Upper lobe of left lung (tissue), 6 donors: Measurements from ENCODE around the gene GNB1L. TPM values are rescaled to one million over a fixed set of nuclear protein-coding genes. Genes with fewer than 3 reads are reported as not detected.

ENCODE experiments used
- ATAC-seq, 2 donors: fragments of 200-7000 bp; cut with Tn5 transposase; one replicate each; pipeline ENCODE4 v1.9.1; 2022; ENCODE audit warnings: mild to moderate bottlenecking in 2 of 2, moderate library complexity in 2 of 2; ENCODE audit not compliant: low FRiP score in 2 of 2
- DNase-seq, 2 donors: peaks; one replicate each; pipeline ENCODE4 v3.0.0-alpha.2; 2019 to 2020
- H3K27ac ChIP-seq, 4 donors: fragments of 200-600 bp; sonication (generic); one replicate each; pipeline ENCODE4 v1.5.1; 2016 to 2019
- H3K27me3 ChIP-seq, 4 donors: fragments of 200-600 bp; sonication (generic); one replicate each; pipeline ENCODE4 v1.5.1; 2017 to 2019
- H3K36me3 ChIP-seq, 4 donors: fragments of 200-600 bp; sonication (generic); one replicate each; pipeline ENCODE4 v1.5.1; 2016 to 2019
- H3K4me1 ChIP-seq, 4 donors: fragments of 200-600 bp; sonication (generic); one replicate each; pipeline ENCODE4 v1.5.1; 2018 to 2019
- H3K4me3 ChIP-seq, 4 donors: fragments of 200-600 bp; sonication (generic); one replicate each; pipeline ENCODE4 v1.5.1; 2017 to 2019; ENCODE audit warnings: mild to moderate bottlenecking in 2 of 4, moderate library complexity in 1 of 4
- H3K9me3 ChIP-seq, 4 donors: fragments of 200-600 bp; sonication (generic); one replicate each; pipeline ENCODE4 v1.5.1; 2018 to 2019
- EP300 ChIP-seq, 4 donors: sonication (generic); formaldehyde crosslinking; IDR thresholded peaks; one replicate each; pipeline ENCODE4 v1.5.1; 2017; ENCODE audit warnings: antibody characterized with exemption in 4 of 4, control low read depth in 2 of 4
- POLR2A ChIP-seq, 4 donors: fragments of 450-650 bp; IDR thresholded peaks; one replicate each; pipeline ENCODE4 v1.5.1; 2016 to 2017; ENCODE audit warnings: antibody characterized with exemption in 4 of 4, mild to moderate bottlenecking in 2 of 4
- POLR2AphosphoS5 ChIP-seq, 2 donors: sonication (generic); formaldehyde crosslinking; IDR thresholded peaks; one replicate each; pipeline ENCODE4 v1.5.1; 2017; ENCODE audit warnings: antibody characterized with exemption in 2 of 2
- WGBS, 2 donors: methylation state at CpG; one replicate each; pipeline ENCODE4 v1.1.5; 2017 to 2018; 5-methylcytosine and 5-hydroxymethylcytosine counted together
- total RNA-seq, 6 donors: library from RNA; depleted of rRNA in 4 of 6; stranded (reverse); fragments of >200 nt in 4 of 6; gene quantifications; one replicate each; pipeline versions ENCODE4 v1.1.0 to v1.2.1, GENCODE V29; 2016 to 2021
- TF ChIP-seq, protein P1 (sequence below), 6 experiments: fragments of 450-650 bp in 4 of 6; fragments of 200-600 bp in 2 of 6; sonication (generic) in 2 of 6; IDR thresholded peaks; one replicate each; pipeline ENCODE4 v1.5.1; 2016 to 2019; ENCODE audit warnings: antibody characterized with exemption in 6 of 6
- donor health status: DM: no; HTN: no; CAD: no; lungs with moderate emphysema.
- donor health status: DM: no; HTN: yes; CAD: no; lungs with severe emphysema.

The GNB1L gene
- total RNA-seq, 6 donors from 2014 or later = 0.78 to 11.1 (median 6.8) TPM

GRCh38 chr22:19818324-19819207 lies 36.1 kb downstream of the GNB1L start:
- WGBS, 2 donors = 94 to 95% methylated on average over 6 to 17 of the region's 17 CpGs
- Histone ChIP-seq H3K36me3 (no peaks in the 10 kb centered on the region), H3K4me1 (peaks cover 0 to 29% (median 11%) of the 10 kb centered on the region in 4 donors), H3K9me3 (no peaks in the 10 kb centered on the region), H3K4me3 (no peak overlapping the region), H3K27ac (no peak overlapping the region), H3K27me3 (no peaks in the 10 kb centered on the region)
- no peak for TF ChIP-seq POLR2AphosphoS5 (IDR thresholded peaks at IDR 0.05)
- no peak for TF ChIP-seq POLR2A (IDR thresholded peaks at IDR 0.05)
- DNase-seq = peak; percentile 20 to 63
- no peak for ATAC-seq

GRCh38 chr22:19816372-19817119 lies 38.1 kb downstream of the GNB1L start:
- WGBS, 2 donors = 92 to 94% methylated on average over 14 of the region's 14 CpGs
- peaks cover 0 to 13% (median 3%) of the 10 kb centered on the region in 4 donors for H3K4me1 ChIP-seq
- H3K27ac ChIP-seq = no peak overlapping the region
- DNase-seq = peak in 1 of 2 donors; percentile 17
- no peak for ATAC-seq
- no peak overlapping the region for H3K4me3 ChIP-seq
- no peaks in the 10 kb centered on the region for H3K36me3 ChIP-seq
- TF ChIP-seq EP300 (IDR thresholded peaks at IDR 0.05) (no peak), POLR2A (IDR thresholded peaks at IDR 0.05) (no peak), POLR2AphosphoS5 (IDR thresholded peaks at IDR 0.05) (no peak)
- TF ChIP-seq, protein P1, sequence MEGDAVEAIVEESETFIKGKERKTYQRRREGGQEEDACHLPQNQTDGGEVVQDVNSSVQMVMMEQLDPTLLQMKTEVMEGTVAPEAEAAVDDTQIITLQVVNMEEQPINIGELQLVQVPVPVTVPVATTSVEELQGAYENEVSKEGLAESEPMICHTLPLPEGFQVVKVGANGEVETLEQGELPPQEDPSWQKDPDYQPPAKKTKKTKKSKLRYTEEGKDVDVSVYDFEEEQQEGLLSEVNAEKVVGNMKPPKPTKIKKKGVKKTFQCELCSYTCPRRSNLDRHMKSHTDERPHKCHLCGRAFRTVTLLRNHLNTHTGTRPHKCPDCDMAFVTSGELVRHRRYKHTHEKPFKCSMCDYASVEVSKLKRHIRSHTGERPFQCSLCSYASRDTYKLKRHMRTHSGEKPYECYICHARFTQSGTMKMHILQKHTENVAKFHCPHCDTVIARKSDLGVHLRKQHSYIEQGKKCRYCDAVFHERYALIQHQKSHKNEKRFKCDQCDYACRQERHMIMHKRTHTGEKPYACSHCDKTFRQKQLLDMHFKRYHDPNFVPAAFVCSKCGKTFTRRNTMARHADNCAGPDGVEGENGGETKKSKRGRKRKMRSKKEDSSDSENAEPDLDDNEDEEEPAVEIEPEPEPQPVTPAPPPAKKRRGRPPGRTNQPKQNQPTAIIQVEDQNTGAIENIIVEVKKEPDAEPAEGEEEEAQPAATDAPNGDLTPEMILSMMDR (IDR thresholded peaks at IDR 0.05) = no peak
- H3K9me3 ChIP-seq = no peaks in the 10 kb centered on the region
- no peaks in the 10 kb centered on the region for H3K27me3 ChIP-seq

GRCh38 chr22:19815823-19816290 lies 38.8 kb downstream of the GNB1L start:
- peak; percentile 14 to 47 for DNase-seq
- H3K4me1 ChIP-seq = peaks cover 0 to 13% (median 3%) of the 10 kb centered on the region in 4 donors
- H3K27me3 ChIP-seq = no peaks in the 10 kb centered on the region
- H3K27ac ChIP-seq = no peak overlapping the region
- no peaks in the 10 kb centered on the region for H3K9me3 ChIP-seq
- H3K4me3 ChIP-seq = no peak overlapping the region
- 89 to 93% methylated on average over 12 to 16 of the region's 16 CpGs for WGBS, 2 donors
- no peak for ATAC-seq
- H3K36me3 ChIP-seq = no peaks in the 10 kb centered on the region
- TF ChIP-seq POLR2A (IDR thresholded peaks at IDR 0.05) (no peak), EP300 (IDR thresholded peaks at IDR 0.05) (no peak), POLR2AphosphoS5 (IDR thresholded peaks at IDR 0.05) (no peak)
- TF ChIP-seq, protein P1 (IDR thresholded peaks at IDR 0.05) = no peak

- no peak for ATAC-seq
- Histone ChIP-seq H3K27me3 (no peaks in the 10 kb centered on the region), H3K36me3 (no peaks in the 10 kb centered on the region), H3K4me3 (no peak overlapping the region), H3K9me3 (no peaks in the 10 kb centered on the region), H3K4me1 (peaks cover 0 to 13% (median 3%) of the 10 kb centered on the region in 4 donors), H3K27ac (no peak overlapping the region)
- WGBS, 2 donors = 88 to 96% methylated on average over 11 to 18 of the region's 18 CpGs
- peak in 1 of 2 donors; percentile 47 for DNase-seq
- TF ChIP-seq EP300 (IDR thresholded peaks at IDR 0.05) (no peak), POLR2AphosphoS5 (IDR thresholded peaks at IDR 0.05) (no peak), POLR2A (IDR thresholded peaks at IDR 0.05) (no peak)
- TF ChIP-seq, protein P1 (IDR thresholded peaks at IDR 0.05) = no peak
Observed at GRCh38 chr22:19815093-19815822, 39.4 kb downstream of the GNB1L start.
